HT-29 (cell line): ENCODE data around the gene ZGRF1. TPM values are rescaled to one million over a fixed set of nuclear protein-coding genes. Genes with fewer than 3 reads are reported as not detected.
"Not testable (repeated sequence)": the region's sequence is repeated elsewhere in the genome, so short reads cannot be mapped to it uniquely, and the experiment has no call there.

Source experiments
- DNase-seq: peaks from one replicate; pipeline ENCODE4 v3.0.0-alpha.2; 2015; ENCODE audit warnings: low spot score
- total RNA-seq: library from RNA; depleted of rRNA; stranded (reverse); fragments of >200 nt; shearing (Covaris generic); gene quantifications from 2 replicates; pipeline ENCODE4 v1.2.3, GENCODE V29; 2014

Gene ZGRF1
- total RNA-seq, 1 experiment from 2014 or later = 4.6 TPM

- no peak for DNase-seq
Observed at GRCh38 chr4:112557676-112558411, 78.9 kb downstream of the ZGRF1 start.

GRCh38 chr4:112554271-112554670, 82.4 kb downstream of the ZGRF1 start:
- DNase-seq = not testable (repeated sequence)

- DNase-seq = peak; percentile 12
Observed at GRCh38 chr4:112552668-112553067, 84.0 kb downstream of the ZGRF1 start.

- no peak for DNase-seq
Observed at GRCh38 chr4:112550728-112551127, 86.0 kb downstream of the ZGRF1 start.

- DNase-seq = no peak
Observed at GRCh38 chr4:112546476-112546875, 90.2 kb downstream of the ZGRF1 start.

- DNase-seq = no peak
Observed at GRCh38 chr4:112545346-112545745, 91.4 kb downstream of the ZGRF1 start.

GRCh38 chr4:112540695-112541094, 96.0 kb downstream of the ZGRF1 start:
- no peak for DNase-seq

GRCh38 chr4:112536123-112536522, 100.6 kb downstream of the ZGRF1 start:
- no peak for DNase-seq

GRCh38 chr4:112532267-112532666, 104.4 kb downstream of the ZGRF1 start:
- no peak for DNase-seq

- no peak for DNase-seq
Observed at GRCh38 chr4:112531146-112531545, 105.6 kb downstream of the ZGRF1 start.

- DNase-seq = no peak
Observed at GRCh38 chr4:112526061-112526460, 110.6 kb downstream of the ZGRF1 start.

- DNase-seq = peak; percentile 85
Observed at GRCh38 chr4:112523764-112524505, 112.8 kb downstream of the ZGRF1 start.

- DNase-seq = no peak
Observed at GRCh38 chr4:112523008-112523721, 113.5 kb downstream of the ZGRF1 start.

GRCh38 chr4:112522431-112522830, 114.3 kb downstream of the ZGRF1 start:
- DNase-seq = not testable (repeated sequence)

- DNase-seq = no peak
Observed at GRCh38 chr4:112521123-112522023, 115.3 kb downstream of the ZGRF1 start.

GRCh38 chr4:112520598-112521122, 116.0 kb downstream of the ZGRF1 start:
- DNase-seq = no peak

GRCh38 chr4:112519689-112520597, 116.8 kb downstream of the ZGRF1 start:
- no peak for DNase-seq

GRCh38 chr4:112518675-112519074, 118.0 kb downstream of the ZGRF1 start:
- DNase-seq = no peak

- DNase-seq = no peak
Observed at GRCh38 chr4:112517911-112518310, 118.8 kb downstream of the ZGRF1 start.

GRCh38 chr4:112517067-112517634, 119.6 kb downstream of the ZGRF1 start:
- no peak for DNase-seq
